HEK293 (cell line): ENCODE measurements around the gene CEND1.

Source experiments
- CTCF ChIP-seq: fragments of 450-650 bp; formaldehyde crosslinking; IDR thresholded peaks from 2 replicates; pipeline ENCODE4 v1.5.1; 2016; ENCODE audit warnings: missing biosample characterization, missing genetic modification characterization
- REST ChIP-seq: fragments of 450-650 bp; formaldehyde crosslinking; IDR thresholded peaks from 2 replicates; pipeline ENCODE4 v1.5.1; 2016; ENCODE audit warnings: missing biosample characterization, missing genetic modification characterization
- SP2 ChIP-seq: fragments of 450-650 bp; formaldehyde crosslinking; IDR thresholded peaks from 2 replicates; pipeline ENCODE4 v1.5.1; 2016; ENCODE audit warnings: missing biosample characterization, missing genetic modification characterization
- ZNF114 ChIP-seq: fragments of 450-650 bp; formaldehyde crosslinking; IDR thresholded peaks from 2 replicates; pipeline ENCODE4 v1.5.0; 2017; ENCODE audit warnings: missing biosample characterization, missing genetic modification characterization

GRCh38 chr11:763073-763463 is 26.8 kb downstream of the CEND1 start:
- TF ChIP-seq REST (tag by site-specific recombination) (no peak), SP2 (tag by site-specific recombination) (no peak), CTCF (tag by site-specific recombination) (no peak), ZNF114 (tag by site-specific recombination) (no peak)
